SU-DHL-6 (cell line): Measurements from ENCODE around the gene C2CD4A.

Experiments used
- H2AFZ ChIP-seq: fragments of 200-600 bp; sonication (generic); 2 replicates; pipeline ENCODE4 v1.6.1; 2014; ENCODE audit warnings: low read depth, mild to moderate bottlenecking, moderate library complexity, mixed read lengths, antibody characterized with exemption, low read length; ENCODE audit not compliant: severe bottlenecking
- H3F3A ChIP-seq: fragments of 200-600 bp; shearing (Covaris generic); 2 replicates; pipeline ENCODE4 v1.6.0; 2016; ENCODE audit warnings: antibody characterized with exemption, mild to moderate bottlenecking; ENCODE audit not compliant: insufficient read depth
- H3K27ac ChIP-seq: fragments of 200-600 bp; sonication (generic); 2 replicates; pipeline ENCODE4 v1.5.1; 2016; ENCODE audit warnings: low read depth, mild to moderate bottlenecking, low read length, moderate library complexity, mixed read lengths
- H3K27me3 ChIP-seq: fragments of 200-600 bp; sonication (generic), shearing (Covaris generic); 2 replicates; pipeline ENCODE4 v1.6.0; 2014; ENCODE audit warnings: mild to moderate bottlenecking, low read length
- H3K36me3 ChIP-seq: fragments of 200-600 bp; sonication (generic); 2 replicates; pipeline ENCODE4 v1.6.1; 2014; ENCODE audit warnings: mild to moderate bottlenecking, low read length, mixed read lengths
- H3K4me2 ChIP-seq: fragments of 300-600, 200-600 bp; shearing (Covaris generic), sonication (generic); 2 replicates; pipeline ENCODE4 v1.6.0; 2014; ENCODE audit warnings: low read length, low read depth, mild to moderate bottlenecking; ENCODE audit not compliant: poor library complexity, severe bottlenecking
- H3K4me3 ChIP-seq: fragments of 200-600 bp; sonication (generic); 2 replicates; pipeline ENCODE4 v1.5.1; 2014; ENCODE audit warnings: antibody characterized with exemption, low read length, mild to moderate bottlenecking, mixed read lengths; ENCODE audit not compliant: insufficient read depth, poor library complexity, severe bottlenecking
- H3K79me2 ChIP-seq: fragments of 200-600 bp; sonication (generic); 2 replicates; pipeline ENCODE4 v1.6.1; 2014; ENCODE audit warnings: mild to moderate bottlenecking, low read length, moderate library complexity; ENCODE audit not compliant: insufficient read depth
- H3K9ac ChIP-seq: fragments of 200-600 bp; sonication (generic); 2 replicates; pipeline ENCODE4 v1.7.0; 2014; ENCODE audit warnings: mild to moderate bottlenecking, low read length
- H3K9me2 ChIP-seq: fragments of 200-600 bp; sonication (generic); replicated peaks from 2 replicates; pipeline ENCODE4 v1.6.1; 2014; ENCODE audit warnings: low read length; ENCODE audit not compliant: insufficient read depth
- H3K9me3 ChIP-seq: fragments of 200-600 bp; sonication (generic); 2 replicates; pipeline ENCODE4 v1.6.1; 2014; ENCODE audit warnings: low read length, mixed read lengths; ENCODE audit not compliant: insufficient read depth
- H4K20me1 ChIP-seq: fragments of 200-600 bp; sonication (generic); 2 replicates; pipeline ENCODE4 v1.6.1; 2014; ENCODE audit warnings: low read depth, mild to moderate bottlenecking, antibody characterized with exemption, low read length, moderate library complexity, mixed read lengths
- EZH2phosphoT487 ChIP-seq: fragments of 200-600 bp; sonication (generic), shearing (Covaris generic); conservative IDR thresholded peaks from 2 replicates; pipeline ENCODE4 v1.6.1; 2018; ENCODE audit warnings: mild to moderate bottlenecking, antibody characterized with exemption, low read length, moderate library complexity, mixed read lengths
- TF ChIP-seq, protein P1 (sequence below): fragments of 200-600 bp; sonication (generic); IDR thresholded peaks from one replicate; pipeline ENCODE4 v1.5.1; 2017; ENCODE audit warnings: antibody characterized with exemption, mild to moderate bottlenecking, low read length, moderate library complexity; ENCODE audit not compliant: insufficient read depth, poor library complexity, severe bottlenecking

Gene C2CD4A

GRCh38 chr15:62058327-62059028 is 8.3 kb upstream of the C2CD4A start:
- Histone ChIP-seq H3K27me3 (no peaks in the 10 kb centered on the region), H3K4me2 (peak overlapping the region; percentile 96), H3K4me3 (peak overlapping the region; percentile 96), H2AFZ (no peak overlapping the region), H4K20me1 (no peaks in the 10 kb centered on the region), H3F3A (no peaks in the 10 kb centered on the region), H3K79me2 (peaks cover 60% of the 10 kb centered on the region), H3K9ac (0 out of 2 replicates have a peak overlapping the region, but pooled peaks have one; percentile 91), H3K36me3 (no peaks in the 10 kb centered on the region), H3K9me2 (no peaks in the 10 kb centered on the region), H3K27ac (no peak overlapping the region), H3K9me3 (no peaks in the 10 kb centered on the region)
- TF ChIP-seq, protein P1, sequence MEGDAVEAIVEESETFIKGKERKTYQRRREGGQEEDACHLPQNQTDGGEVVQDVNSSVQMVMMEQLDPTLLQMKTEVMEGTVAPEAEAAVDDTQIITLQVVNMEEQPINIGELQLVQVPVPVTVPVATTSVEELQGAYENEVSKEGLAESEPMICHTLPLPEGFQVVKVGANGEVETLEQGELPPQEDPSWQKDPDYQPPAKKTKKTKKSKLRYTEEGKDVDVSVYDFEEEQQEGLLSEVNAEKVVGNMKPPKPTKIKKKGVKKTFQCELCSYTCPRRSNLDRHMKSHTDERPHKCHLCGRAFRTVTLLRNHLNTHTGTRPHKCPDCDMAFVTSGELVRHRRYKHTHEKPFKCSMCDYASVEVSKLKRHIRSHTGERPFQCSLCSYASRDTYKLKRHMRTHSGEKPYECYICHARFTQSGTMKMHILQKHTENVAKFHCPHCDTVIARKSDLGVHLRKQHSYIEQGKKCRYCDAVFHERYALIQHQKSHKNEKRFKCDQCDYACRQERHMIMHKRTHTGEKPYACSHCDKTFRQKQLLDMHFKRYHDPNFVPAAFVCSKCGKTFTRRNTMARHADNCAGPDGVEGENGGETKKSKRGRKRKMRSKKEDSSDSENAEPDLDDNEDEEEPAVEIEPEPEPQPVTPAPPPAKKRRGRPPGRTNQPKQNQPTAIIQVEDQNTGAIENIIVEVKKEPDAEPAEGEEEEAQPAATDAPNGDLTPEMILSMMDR: no peak
- no peak for TF ChIP-seq EZH2phosphoT487

- peak overlapping the region; percentile 91 for H3K9ac ChIP-seq
- H3K9me2 ChIP-seq: no peaks in the 10 kb centered on the region
- peak overlapping the region; percentile 96 for H3K4me3 ChIP-seq
- H4K20me1 ChIP-seq: no peaks in the 10 kb centered on the region
- H2AFZ ChIP-seq: peak overlapping the region; percentile 89
- peak overlapping the region; percentile 82 for H3K27ac ChIP-seq
- H3K4me2 ChIP-seq: peak overlapping the region; percentile 96
- TF ChIP-seq EZH2phosphoT487: no peak
- TF ChIP-seq, protein P1: no peak
- no peaks in the 10 kb centered on the region for H3F3A ChIP-seq
- no peaks in the 10 kb centered on the region for H3K27me3 ChIP-seq
- H3K36me3 ChIP-seq: no peaks in the 10 kb centered on the region
- H3K9me3 ChIP-seq: no peaks in the 10 kb centered on the region
- H3K79me2 ChIP-seq: peaks cover 52% of the 10 kb centered on the region
These were observed 7.5 kb upstream of the C2CD4A start for GRCh38 chr15:62059108-62059815.

DNA sequence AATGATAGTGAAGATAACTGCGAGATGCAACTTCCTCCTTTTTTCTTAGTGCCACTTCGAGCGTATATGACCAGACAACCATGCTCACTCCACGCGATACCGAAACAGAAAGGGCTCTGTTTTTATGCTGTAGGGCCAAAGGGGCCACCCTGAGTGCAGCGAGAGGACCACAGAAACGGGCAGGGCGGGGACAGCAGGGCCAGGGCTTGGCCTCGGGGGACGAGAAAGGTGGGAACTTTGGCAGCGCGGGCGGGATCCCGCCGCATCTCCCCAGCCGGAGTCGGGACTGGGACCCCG is 7.0 kb upstream of the C2CD4A start:
- H3K27ac ChIP-seq: peak overlapping the region; percentile 82
- H3K9me3 ChIP-seq: no peaks in the 10 kb centered on the region
- H4K20me1 ChIP-seq: no peaks in the 10 kb centered on the region
- TF ChIP-seq, protein P1: no peak
- TF ChIP-seq EZH2phosphoT487: no peak
- H3K9ac ChIP-seq: peak overlapping the region; percentile 91
- H3K36me3 ChIP-seq: no peaks in the 10 kb centered on the region
- no peaks in the 10 kb centered on the region for H3F3A ChIP-seq
- peak overlapping the region; percentile 96 for H3K4me3 ChIP-seq
- peak overlapping the region; percentile 96 for H3K4me2 ChIP-seq
- H3K9me2 ChIP-seq: no peaks in the 10 kb centered on the region
- no peaks in the 10 kb centered on the region for H3K27me3 ChIP-seq
- H2AFZ ChIP-seq: peak overlapping the region; percentile 89
- H3K79me2 ChIP-seq: peaks cover 47% of the 10 kb centered on the region
